ENCODE measurements around the gene CCDC126.

DNA sequence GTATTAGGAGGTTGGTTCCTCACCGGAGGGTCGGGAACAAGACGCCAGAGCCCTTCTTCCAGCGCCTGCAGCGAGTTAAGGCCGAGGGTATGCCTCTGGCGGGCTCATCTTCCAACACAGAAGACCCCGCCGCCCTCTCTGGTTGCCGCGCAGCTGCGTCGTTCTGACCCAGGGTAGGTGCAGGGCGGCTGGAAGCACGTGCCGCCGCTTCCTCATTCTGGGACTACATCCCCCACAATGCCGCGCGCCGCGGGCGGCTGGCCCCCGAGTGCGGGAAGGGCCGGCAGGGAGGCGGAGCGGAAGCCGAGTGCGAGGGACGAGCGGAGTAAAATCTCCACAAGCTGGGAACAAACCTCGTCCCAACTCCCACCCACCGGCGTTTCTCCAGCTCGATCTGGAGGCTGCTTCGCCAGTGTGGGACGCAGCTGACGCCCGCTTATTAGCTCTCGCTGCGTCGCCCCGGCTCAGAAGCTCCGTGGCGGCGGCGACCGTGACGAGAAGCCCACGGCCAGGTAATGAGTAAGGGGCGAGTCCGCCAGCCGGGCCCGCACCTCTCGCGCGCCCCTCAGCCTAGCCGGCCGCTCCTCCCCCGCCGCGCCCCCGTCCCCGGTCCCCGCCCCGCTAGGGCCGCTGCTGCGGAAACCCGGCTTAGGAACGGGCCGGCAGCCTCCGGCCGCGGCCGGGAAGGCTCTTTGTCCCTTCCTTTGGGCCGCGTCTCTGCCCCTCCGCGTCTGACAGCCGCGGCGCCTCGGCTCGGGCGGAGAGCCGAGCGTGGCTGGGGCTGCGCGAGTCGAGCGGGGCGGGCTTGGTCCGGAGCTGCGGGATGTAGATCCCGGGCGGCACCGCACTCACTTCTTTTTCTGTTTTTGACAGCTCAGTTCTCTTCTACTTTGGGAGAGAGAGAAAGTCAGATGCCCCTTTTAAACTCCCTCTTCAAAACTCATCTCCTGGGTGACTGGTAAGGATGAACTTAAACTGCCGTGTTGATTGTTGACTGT, at the start of gene CCDC126:
- TF ChIP-seq, protein P1, sequence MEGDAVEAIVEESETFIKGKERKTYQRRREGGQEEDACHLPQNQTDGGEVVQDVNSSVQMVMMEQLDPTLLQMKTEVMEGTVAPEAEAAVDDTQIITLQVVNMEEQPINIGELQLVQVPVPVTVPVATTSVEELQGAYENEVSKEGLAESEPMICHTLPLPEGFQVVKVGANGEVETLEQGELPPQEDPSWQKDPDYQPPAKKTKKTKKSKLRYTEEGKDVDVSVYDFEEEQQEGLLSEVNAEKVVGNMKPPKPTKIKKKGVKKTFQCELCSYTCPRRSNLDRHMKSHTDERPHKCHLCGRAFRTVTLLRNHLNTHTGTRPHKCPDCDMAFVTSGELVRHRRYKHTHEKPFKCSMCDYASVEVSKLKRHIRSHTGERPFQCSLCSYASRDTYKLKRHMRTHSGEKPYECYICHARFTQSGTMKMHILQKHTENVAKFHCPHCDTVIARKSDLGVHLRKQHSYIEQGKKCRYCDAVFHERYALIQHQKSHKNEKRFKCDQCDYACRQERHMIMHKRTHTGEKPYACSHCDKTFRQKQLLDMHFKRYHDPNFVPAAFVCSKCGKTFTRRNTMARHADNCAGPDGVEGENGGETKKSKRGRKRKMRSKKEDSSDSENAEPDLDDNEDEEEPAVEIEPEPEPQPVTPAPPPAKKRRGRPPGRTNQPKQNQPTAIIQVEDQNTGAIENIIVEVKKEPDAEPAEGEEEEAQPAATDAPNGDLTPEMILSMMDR (conservative IDR thresholded peaks at IDR 0.05): no peak
- TF ChIP-seq EZH2 (IDR thresholded peaks at IDR 0.05; ENCODE audit: low read depth): no peak

Data from PC-9 (cell line).